Activated T-cell treated with anti-CD3 and anti-CD28 coated beads for 1 hour (primary cell): Measurements from ENCODE around the gene CDHR5.
"Not testable (repeated sequence)": the region's sequence is repeated elsewhere in the genome, so short reads cannot be mapped to it uniquely, and the experiment has no call there.

ENCODE experiments used
- DNase-seq: peaks from one replicate; pipeline ENCODE4 v3.0.0-alpha.2; 2020; ENCODE audit warnings: low read depth

The CDHR5 gene

GRCh38 chr11:584287-584686 lies 40.5 kb downstream of the CDHR5 start:
- no peak for DNase-seq

GRCh38 chr11:581752-582151 lies 43.0 kb downstream of the CDHR5 start:
- no peak for DNase-seq

GRCh38 chr11:581342-581741 lies 43.4 kb downstream of the CDHR5 start:
- DNase-seq, result no peak

- DNase-seq, result no peak
Measured at GRCh38 chr11:579830-580601, 44.7 kb downstream of the CDHR5 start.

- DNase-seq, result no peak
Measured at GRCh38 chr11:578276-579035, 46.3 kb downstream of the CDHR5 start.

GRCh38 chr11:577611-577894 lies 47.2 kb downstream of the CDHR5 start:
- DNase-seq, result no peak

GRCh38 chr11:576811-577610 lies 47.7 kb downstream of the CDHR5 start:
- no peak for DNase-seq

- DNase-seq, result peak; percentile 94
Measured at GRCh38 chr11:575996-576768, 48.6 kb downstream of the CDHR5 start, which contains the start of gene PHRF1. TSS of gene PHRF1 (plus strand) at chr11:576470. CDS start at chr11:581513, 5,043 bp downstream.

GRCh38 chr11:575313-575995 lies 49.3 kb downstream of the CDHR5 start:
- DNase-seq, result no peak

- no peak for DNase-seq
Measured at GRCh38 chr11:574632-575312, 50.0 kb downstream of the CDHR5 start.

- DNase-seq, result not testable (repeated sequence)
Measured at GRCh38 chr11:574031-574570, 50.7 kb downstream of the CDHR5 start.

GRCh38 chr11:573146-573759 lies 51.5 kb downstream of the CDHR5 start:
- DNase-seq, result no peak

GRCh38 chr11:571802-572185 lies 53.0 kb downstream of the CDHR5 start:
- DNase-seq, result no peak

GRCh38 chr11:569158-569885 lies 55.4 kb downstream of the CDHR5 start:
- no peak for DNase-seq

- DNase-seq, result peak; percentile 85
Measured at GRCh38 chr11:568306-569157, 56.2 kb downstream of the CDHR5 start.

GRCh38 chr11:567629-568292 lies 57.0 kb downstream of the CDHR5 start:
- DNase-seq, result no peak

GRCh38 chr11:567011-567628 lies 57.6 kb downstream of the CDHR5 start:
- DNase-seq, result no peak
